ENCODE results near the gene HMGCS1. TPM values are rescaled to one million over a fixed set of nuclear protein-coding genes. Genes with fewer than 3 reads are reported as not detected.

HMGCS1 gene
- total and polyA plus RNA-seq, 2 of the 13 experiments (the other 11 are each of a cell fraction or from before 2014, with no cell fraction given) = 56.8 to 318 TPM

- TF ChIP-seq ZNF337 (CRISPR knock-in tag; IDR thresholded peaks at IDR 0.05; ENCODE audit: borderline replicate concordance, low read depth) = 0 out of 2 replicates have a peak, but pooled peaks have one; percentile 67
- peak; percentile 99 for TF ChIP-seq DR1 (CRISPR knock-in tag; IDR thresholded peaks at IDR 0.05)
- TF ChIP-seq ZFP91 (CRISPR knock-in tag; IDR thresholded peaks at IDR 0.05; ENCODE audit: borderline replicate concordance) = peak; percentile 89; the same call in 1 of the 2 replicates
- peak; percentile 57; the same call in 1 of the 2 replicates for TF ChIP-seq ZNF331 (CRISPR knock-in tag; IDR thresholded peaks at IDR 0.05)
- TF ChIP-seq NR2F1 (CRISPR knock-in tag; IDR thresholded peaks at IDR 0.05) = 0 out of 4 replicates have a peak, but pooled peaks have one; percentile 16 to 25
- peak; percentile 59; the same call in 1 of the 2 replicates for TF ChIP-seq NR2C2 (CRISPR knock-in tag; IDR thresholded peaks at IDR 0.05; ENCODE audit: borderline replicate concordance)
- TF ChIP-seq ZNF800 (CRISPR knock-in tag; IDR thresholded peaks at IDR 0.05) = no peak
- peak; percentile 98 for TF ChIP-seq TAF1 (CRISPR knock-in tag; IDR thresholded peaks at IDR 0.05)
- peak; percentile 68 for TF ChIP-seq MNT (IDR thresholded peaks at IDR 0.05)
- TF ChIP-seq PLSCR1 (CRISPR knock-in tag; IDR thresholded peaks at IDR 0.05; ENCODE audit: borderline replicate concordance) = no peak
- no peak for TF ChIP-seq NONO (IDR thresholded peaks at IDR 0.05)
- peak; percentile 93 for TF ChIP-seq NONO (CRISPR knock-in tag; conservative IDR thresholded peaks at IDR 0.05)
- peak; percentile 38; the same call in 1 of the 2 replicates for TF ChIP-seq ZNF205 (CRISPR knock-in tag; IDR thresholded peaks at IDR 0.05)
- no peak for TF ChIP-seq NR2F6 (IDR thresholded peaks at IDR 0.05)
- 0 out of 2 replicates have a peak, but pooled peaks have one; percentile 16 for TF ChIP-seq NR2F6 (CRISPR knock-in tag; IDR thresholded peaks at IDR 0.05)
- TF ChIP-seq CCAR2 (optimal IDR thresholded peaks at IDR 0.05; ENCODE audit: low read depth, low read length) = no peak
- peak; percentile 74 for TF ChIP-seq HNRNPLL (IDR thresholded peaks at IDR 0.05; ENCODE audit: low read depth, low read length, poor library complexity, severe bottlenecking)
- no peak for TF ChIP-seq PTBP1 (IDR thresholded peaks at IDR 0.05; ENCODE audit: low read depth, low read length, poor library complexity, severe bottlenecking)
- TF ChIP-seq ZNF841 (CRISPR knock-in tag; IDR thresholded peaks at IDR 0.05; ENCODE audit: borderline replicate concordance) = no peak
- 0 out of 2 replicates have a peak, but pooled peaks have one; percentile 48 for TF ChIP-seq ZNF264 (CRISPR knock-in tag; IDR thresholded peaks at IDR 0.05)
These were observed at the start of gene HMGCS1 (continued) for GRCh38 chr5:43313035-43313853.
